Gastrocnemius medialis (tissue), 4 donors: ENCODE measurements around the gene HSPB8.

Experiments
- CTCF ChIP-seq, 5 experiments: fragments of 450-650 bp in 3 of 5; fragments of 200-600 bp in 2 of 5; sonication (generic) in 2 of 5; IDR thresholded peaks in 4 of 5; conservative IDR thresholded peaks in 1 of 5; 1 replicate in 4 of 5; 2 replicates in 1 of 5; pipeline ENCODE4 v1.5.1; 2016 to 2019; ENCODE audit warnings: antibody characterized with exemption in 5 of 5, mild to moderate bottlenecking in 3 of 5, moderate library complexity in 3 of 5
- POLR2A ChIP-seq, 2 donors: fragments of 450-650 bp; IDR thresholded peaks; one replicate each; pipeline ENCODE4 v1.6.1; 2017; ENCODE audit warnings: antibody characterized with exemption in 2 of 2, mild to moderate bottlenecking in 2 of 2, moderate library complexity in 2 of 2

GRCh38 chr12:119235197-119235751 lies 56.5 kb downstream of the HSPB8 start:
- no peak for TF ChIP-seq POLR2A (IDR thresholded peaks at IDR 0.05)
- TF ChIP-seq CTCF (IDR thresholded peaks at IDR 0.05 in 4 of 5, conservative IDR thresholded peaks at IDR 0.05 in 1 of 5) = peak in 1 of 5 experiments; percentile 26
